CD4-positive, alpha-beta memory T cell (primary cell): ENCODE results near the gene MRGPRF. TPM values are rescaled to one million over a fixed set of nuclear protein-coding genes. Genes with fewer than 3 reads are reported as not detected.
A peak's percentile ranks its signal among the peaks of the same experiment; 100 is the strongest.

Experiments
- CTCF ChIA-PET: fragments of 350-600 bp; sonication (Branson Sonifier 250); formaldehyde crosslinking; loops from one replicate; lab custom pipeline; 2021; ENCODE audit warnings: inconsistent platforms; ENCODE audit not compliant: partially characterized antibody; lab: Charles Lee
- POLR2A ChIA-PET: fragments of 350-600 bp; sonication (Branson Sonifier 250); formaldehyde crosslinking; loops from one replicate; lab custom pipeline; 2021; ENCODE audit not compliant: partially characterized antibody; lab: Charles Lee
- DNase-seq, 5 donors: peaks; one replicate each; pipeline versions ENCODE4 v3.0.0 to v3.0.0-alpha.2; 2020 to 2022; ENCODE audit warnings: mixed read lengths in 1 of 5
- H3K27ac ChIP-seq: one replicate; pipeline ENCODE4 v1.7.0; 2013; ENCODE audit warnings: low read depth, low read length
- H3K27me3 ChIP-seq: 2 replicates; pipeline ENCODE4 v1.7.0; 2013; ENCODE audit warnings: mild to moderate bottlenecking, low read length, moderate library complexity; ENCODE audit not compliant: insufficient read depth
- H3K36me3 ChIP-seq: 2 replicates; pipeline ENCODE4 v1.7.0; 2013; ENCODE audit warnings: mild to moderate bottlenecking, low read length, moderate library complexity; ENCODE audit not compliant: insufficient read depth
- H3K4me1 ChIP-seq: 2 replicates; pipeline ENCODE4 v1.7.0; 2013; ENCODE audit warnings: mild to moderate bottlenecking, low read length, moderate library complexity; ENCODE audit not compliant: insufficient read depth
- H3K4me3 ChIP-seq, 2 donors: one replicate each; pipeline ENCODE4 v1.7.0; 2013; ENCODE audit warnings: low read length in 2 of 2, mild to moderate bottlenecking in 1 of 2
- H3K9me3 ChIP-seq, 2 donors: one replicate each; pipeline ENCODE4 v1.7.0; 2013; ENCODE audit warnings: low read length in 2 of 2, control low read depth in 1 of 2; ENCODE audit not compliant: control insufficient read depth in 1 of 2
- H3K27ac Mint-ChIP-seq, 7 donors: one replicate each; pipeline ENCODE4 v1.8.0; 2020 to 2021; ENCODE audit warnings: mixed read lengths in 7 of 7, mild to moderate bottlenecking in 6 of 7, inconsistent platforms in 3 of 7, moderate library complexity in 3 of 7
- H3K27me3 Mint-ChIP-seq, 2 donors: one replicate each; pipeline ENCODE4 v1.8.0; 2020 to 2021; ENCODE audit warnings: mixed read lengths in 2 of 2
- H3K36me3 Mint-ChIP-seq, 2 donors: one replicate each; pipeline ENCODE4 v1.8.0; 2020 to 2021; ENCODE audit warnings: mixed read lengths in 2 of 2, inconsistent platforms in 1 of 2, mild to moderate bottlenecking in 1 of 2
- H3K4me1 Mint-ChIP-seq, 4 donors: one replicate each; pipeline ENCODE4 v1.8.0; 2020 to 2021; ENCODE audit warnings: mixed read lengths in 4 of 4, mild to moderate bottlenecking in 1 of 4
- H3K4me3 Mint-ChIP-seq, 8 donors: one replicate each; pipeline ENCODE4 v1.8.0; 2020 to 2021; ENCODE audit warnings: mixed read lengths in 8 of 8, mild to moderate bottlenecking in 7 of 8, moderate library complexity in 6 of 8, inconsistent platforms in 3 of 8
- H3K9me3 Mint-ChIP-seq, 8 donors: one replicate each; pipeline ENCODE4 v1.8.0; 2020 to 2021; ENCODE audit warnings: mixed read lengths in 8 of 8, mild to moderate bottlenecking in 5 of 8, inconsistent platforms in 3 of 8, moderate library complexity in 1 of 8
- intact Hi-C: fragments of 100-400 bp; cut with micrococcal nuclease; formaldehyde crosslinking; loops from one replicate; pipeline ENCODE4 v1.15.1; 2023
- polyA plus RNA-seq, 2 donors: library from polyadenylated mRNA; unstranded; fragments of 300-500 nt; fragmentation: Illumina TruSeq; gene quantifications; one replicate each; pipeline ENCODE4 v1.2.3, GENCODE V29; 2021
- total RNA-seq, 2 experiments: library from RNA; stranded (reverse); gene quantifications; one replicate each; pipeline ENCODE4 v1.2.3, GENCODE V29; 2021

MRGPRF gene
- total and polyA plus RNA-seq, 4 experiments from 2014 or later, result not detected

DNA sequence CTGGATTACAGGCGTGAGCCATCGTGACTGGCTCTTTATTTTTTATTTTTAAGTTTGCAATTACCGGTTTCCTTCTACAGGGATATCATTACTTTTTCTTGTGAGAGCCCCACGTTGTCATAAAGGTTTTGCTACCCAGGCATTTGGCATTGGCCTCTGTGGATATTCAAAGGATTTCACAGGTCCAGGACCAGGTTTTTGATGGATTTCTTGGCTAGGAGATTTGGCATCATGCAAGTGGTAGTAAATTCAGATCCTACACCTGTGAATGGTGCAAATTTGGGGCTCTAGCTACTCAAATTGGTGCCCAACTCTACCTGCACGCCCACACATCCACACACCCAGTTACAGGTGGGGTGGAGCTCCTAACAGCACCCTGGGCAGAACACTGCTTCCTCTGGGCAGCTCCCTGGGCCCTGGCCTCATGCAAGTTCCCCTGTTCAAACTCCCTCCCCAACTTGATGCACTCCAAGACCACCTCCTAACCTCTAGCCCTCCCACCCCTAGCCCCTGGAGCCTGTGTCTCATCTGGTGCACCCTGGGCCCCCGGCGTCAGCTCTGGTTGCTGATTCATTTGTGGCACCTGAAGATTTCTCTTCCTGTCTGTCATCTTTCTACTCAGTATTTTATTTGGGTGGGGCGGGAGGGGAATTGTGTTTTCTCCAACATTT lies 23.0 kb downstream of the MRGPRF start:
- CTCF ChIA-PET, result no interaction called here
- Histone ChIP-seq H3K4me3 (no peak overlapping the region), H3K9me3 (no peaks in the 10 kb centered on the region), H3K27ac (no peak overlapping the region), H3K27me3 (no peaks in the 10 kb centered on the region), H3K36me3 (no peaks in the 10 kb centered on the region), H3K4me1 (no peaks in the 10 kb centered on the region)
- no peak for DNase-seq
- intact Hi-C loops, result no loop called here
- Mint-ChIP-seq H3K27me3 (peaks cover 14 to 27% of the 10 kb centered on the region in 2 donors), H3K9me3 (peaks cover 3 to 14% (median 10%) of the 10 kb centered on the region in 8 donors), H3K4me3 (no peak overlapping the region), H3K4me1 (peaks cover 2 to 9% (median 5%) of the 10 kb centered on the region in 4 donors), H3K27ac (peak overlapping the region in 1 of 7 donors; percentile 22), H3K36me3 (peaks cover 9 to 11% of the 10 kb centered on the region in 2 donors)
- POLR2A ChIA-PET, result no interaction called here

DNA sequence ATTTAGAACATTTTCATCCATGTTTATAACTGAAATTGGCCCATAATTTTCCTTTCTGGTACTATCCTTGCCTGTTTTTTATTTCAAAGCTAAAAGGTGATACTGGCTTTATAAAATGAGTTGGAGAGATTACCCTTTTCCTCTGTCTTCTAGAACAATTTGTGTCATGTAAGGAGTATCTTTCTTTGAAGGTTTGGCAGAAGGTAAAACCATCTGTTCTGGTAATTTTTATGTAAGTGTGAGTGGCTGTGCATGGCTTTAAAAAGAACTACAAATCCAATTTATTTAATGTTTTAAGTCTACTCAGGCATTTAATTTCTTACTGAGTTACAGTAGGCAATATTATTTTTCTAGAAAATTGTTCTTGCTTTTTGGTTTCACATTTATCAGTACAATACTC lies 24.6 kb downstream of the MRGPRF start:
- ChIA-PET POLR2A (no interaction called here), CTCF (no interaction called here)
- H3K9me3 ChIP-seq, result no peaks in the 10 kb centered on the region
- no peak overlapping the region for H3K4me3 ChIP-seq
- H3K27me3 ChIP-seq, result no peaks in the 10 kb centered on the region
- no peak for DNase-seq
- H3K36me3 Mint-ChIP-seq, result peaks cover 9 to 11% of the 10 kb centered on the region in 2 donors
- peaks cover 9 to 22% of the 10 kb centered on the region in 2 donors for H3K27me3 Mint-ChIP-seq
- peak overlapping the region in 3 of 7 donors; percentile 7 to 39 (median 30) for H3K27ac Mint-ChIP-seq
- H3K4me3 Mint-ChIP-seq, result peak overlapping the region in 1 of 8 donors; percentile 32
- intact Hi-C loops, result no loop called here
- no peaks in the 10 kb centered on the region for H3K36me3 ChIP-seq
- H3K27ac ChIP-seq, result no peak overlapping the region
- peaks cover 3 to 14% (median 10%) of the 10 kb centered on the region in 8 donors for H3K9me3 Mint-ChIP-seq
- H3K4me1 ChIP-seq, result no peaks in the 10 kb centered on the region
- H3K4me1 Mint-ChIP-seq, result peaks cover 0 to 9% (median 5%) of the 10 kb centered on the region in 4 donors

DNA sequence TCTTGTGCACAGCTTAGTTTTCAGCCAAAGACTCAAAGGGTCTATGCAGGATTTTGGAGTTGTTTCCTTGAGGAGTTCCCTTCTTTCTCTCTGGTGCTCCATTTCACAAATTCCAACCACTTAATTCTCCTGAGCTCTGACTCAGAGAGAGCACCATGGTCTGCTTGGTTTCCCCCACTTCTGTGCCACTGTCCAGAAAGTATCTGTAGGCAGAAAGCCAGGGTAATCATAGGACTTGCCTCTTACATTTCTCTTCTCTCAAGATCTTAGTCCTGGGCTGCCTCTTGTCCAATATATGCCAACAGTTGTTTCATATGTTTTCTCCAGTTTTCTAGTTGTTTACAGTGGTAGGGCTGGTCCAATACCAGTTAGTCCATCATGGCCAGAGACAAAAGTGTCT lies 25.8 kb downstream of the MRGPRF start:
- ChIA-PET POLR2A (no interaction called here), CTCF (no interaction called here)
- Mint-ChIP-seq H3K4me1 (peaks cover 0 to 9% (median 5%) of the 10 kb centered on the region in 4 donors), H3K27me3 (peaks cover 4 to 14% of the 10 kb centered on the region in 2 donors), H3K9me3 (peaks cover 3 to 22% (median 12%) of the 10 kb centered on the region in 8 donors), H3K4me3 (peak overlapping the region in 1 of 8 donors; percentile 51), H3K36me3 (peaks cover 9 to 15% of the 10 kb centered on the region in 2 donors), H3K27ac (peak overlapping the region in 1 of 7 donors; percentile 51)
- H3K36me3 ChIP-seq, result no peaks in the 10 kb centered on the region
- DNase-seq, result no peak
- H3K9me3 ChIP-seq, result no peaks in the 10 kb centered on the region
- intact Hi-C loops, result no loop called here
- no peaks in the 10 kb centered on the region for H3K4me1 ChIP-seq
- no peak overlapping the region for H3K4me3 ChIP-seq
- no peak overlapping the region for H3K27ac ChIP-seq
- H3K27me3 ChIP-seq, result no peaks in the 10 kb centered on the region

DNA sequence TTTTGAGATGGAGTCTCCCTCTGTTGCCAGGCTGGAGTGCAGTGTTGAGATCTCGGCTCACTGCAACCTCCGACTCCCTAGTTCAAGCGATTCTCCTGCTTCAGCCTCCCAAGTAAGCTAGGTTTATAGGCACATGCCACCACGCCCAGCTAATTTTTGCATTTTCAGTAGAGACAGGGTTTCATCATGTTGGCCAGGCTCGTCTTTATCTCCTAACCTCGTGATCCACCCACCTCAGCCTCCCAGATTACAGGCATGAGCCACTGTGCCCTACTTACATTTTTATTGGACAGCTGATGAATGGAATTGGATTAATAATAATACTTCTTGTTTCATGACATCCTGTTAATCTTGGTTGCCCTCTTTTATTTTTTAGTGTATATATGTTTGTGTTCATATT lies 29.2 kb downstream of the MRGPRF start:
- Mint-ChIP-seq H3K27ac (peak overlapping the region in 1 of 7 donors; percentile 36), H3K4me3 (no peak overlapping the region), H3K4me1 (peaks cover 0 to 8% (median 4%) of the 10 kb centered on the region in 4 donors), H3K9me3 (peaks cover 3 to 24% (median 14%) of the 10 kb centered on the region in 8 donors), H3K27me3 (peaks cover 3 to 8% of the 10 kb centered on the region in 2 donors), H3K36me3 (peaks cover 9 to 16% of the 10 kb centered on the region in 2 donors)
- DNase-seq, result no peak
- no peaks in the 10 kb centered on the region for H3K36me3 ChIP-seq
- ChIA-PET POLR2A (interaction anchor here (0.7 kb wide), 1 partner anchor 595 kb away, joined by 4 read pairs; no protein-coding TSS in a partner anchor), CTCF (no interaction called here)
- no peaks in the 10 kb centered on the region for H3K4me1 ChIP-seq
- H3K4me3 ChIP-seq, result no peak overlapping the region
- intact Hi-C loops, result no loop called here
- no peak overlapping the region for H3K27ac ChIP-seq
- H3K27me3 ChIP-seq, result no peaks in the 10 kb centered on the region
- no peaks in the 10 kb centered on the region for H3K9me3 ChIP-seq

DNA sequence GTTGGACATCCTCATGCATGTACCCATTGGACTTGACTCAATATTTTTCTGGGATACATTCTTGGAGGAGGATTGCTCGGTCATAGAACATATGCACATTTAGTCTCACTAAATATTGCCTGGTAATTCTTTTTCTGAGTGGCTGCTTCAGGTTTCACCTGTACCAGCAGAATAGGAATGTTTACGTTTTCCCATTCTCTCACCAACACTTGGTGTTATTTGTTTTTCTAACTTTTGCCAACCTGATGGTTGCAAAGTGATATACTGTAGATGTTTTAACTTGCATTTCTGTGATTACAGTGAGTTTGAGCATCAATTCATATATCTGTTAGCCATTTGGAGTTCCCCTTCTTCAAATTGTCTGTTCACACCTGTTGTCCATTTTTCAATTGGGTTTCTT lies 30.9 kb downstream of the MRGPRF start:
- ChIA-PET POLR2A (no interaction called here), CTCF (no interaction called here)
- Histone ChIP-seq H3K27me3 (no peaks in the 10 kb centered on the region), H3K27ac (no peak overlapping the region), H3K36me3 (no peaks in the 10 kb centered on the region), H3K9me3 (no peaks in the 10 kb centered on the region), H3K4me1 (no peaks in the 10 kb centered on the region), H3K4me3 (no peak overlapping the region)
- no peak for DNase-seq
- H3K4me3 Mint-ChIP-seq, result no peak overlapping the region
- no peaks in the 10 kb centered on the region for H3K4me1 Mint-ChIP-seq
- H3K9me3 Mint-ChIP-seq, result peaks cover 1 to 20% (median 11%) of the 10 kb centered on the region in 8 donors
- peaks cover 7 to 14% of the 10 kb centered on the region in 2 donors for H3K36me3 Mint-ChIP-seq
- H3K27ac Mint-ChIP-seq, result no peak overlapping the region
- H3K27me3 Mint-ChIP-seq, result peaks cover 2 to 5% of the 10 kb centered on the region in 2 donors
- intact Hi-C loops, result no loop called here

DNA sequence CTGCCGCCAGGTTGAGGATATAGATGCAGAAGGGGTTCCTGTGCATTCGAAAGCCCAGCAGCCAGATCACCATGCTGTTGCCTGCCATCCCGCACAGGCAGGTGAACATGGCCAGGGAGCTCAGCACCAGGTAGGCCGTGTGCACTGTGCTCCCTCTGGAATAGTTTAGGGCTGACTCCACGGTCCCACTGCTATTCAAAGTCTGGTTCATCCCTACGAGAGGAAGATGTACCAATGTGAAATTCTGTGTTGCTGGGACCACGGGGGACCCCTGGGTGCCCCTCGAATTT lies 32.3 kb downstream of the MRGPRF start, which contains the start of gene MRGPRD:
TSS of gene MRGPRD (minus strand) at position 211 of the 290 bp plus-strand sequence. CDS start at position 211, 0 bp downstream.
- CTCF ChIA-PET, result no interaction called here
- H3K36me3 Mint-ChIP-seq, result peaks cover 1 to 4% of the 10 kb centered on the region in 2 donors
- no peak within 1 kb of the TSS for H3K27ac ChIP-seq
- H3K27ac Mint-ChIP-seq, result peak within 1 kb of the TSS in 2 of 7 donors; percentile 12 to 16
- peaks cover 0 to 2% of the 10 kb centered on the region in 2 donors for H3K27me3 Mint-ChIP-seq
- intact Hi-C loops, result no loop called here
- no peaks in the 10 kb centered on the region for H3K4me1 ChIP-seq
- no peak within 1 kb of the TSS for H3K4me3 Mint-ChIP-seq
- POLR2A ChIA-PET, result interaction anchor here (1.8 kb wide), 1 partner anchor 14 kb away, joined by 7 read pairs; no protein-coding TSS in a partner anchor
- no peaks in the 10 kb centered on the region for H3K36me3 ChIP-seq
- DNase-seq, result no peak
- no peaks in the 10 kb centered on the region for H3K4me1 Mint-ChIP-seq
- H3K9me3 ChIP-seq, result no peaks in the 10 kb centered on the region
- no peak within 1 kb of the TSS for H3K4me3 ChIP-seq
- H3K9me3 Mint-ChIP-seq, result peaks cover 0 to 10% (median 2%) of the 10 kb centered on the region in 8 donors
- no peaks in the 10 kb centered on the region for H3K27me3 ChIP-seq

DNA sequence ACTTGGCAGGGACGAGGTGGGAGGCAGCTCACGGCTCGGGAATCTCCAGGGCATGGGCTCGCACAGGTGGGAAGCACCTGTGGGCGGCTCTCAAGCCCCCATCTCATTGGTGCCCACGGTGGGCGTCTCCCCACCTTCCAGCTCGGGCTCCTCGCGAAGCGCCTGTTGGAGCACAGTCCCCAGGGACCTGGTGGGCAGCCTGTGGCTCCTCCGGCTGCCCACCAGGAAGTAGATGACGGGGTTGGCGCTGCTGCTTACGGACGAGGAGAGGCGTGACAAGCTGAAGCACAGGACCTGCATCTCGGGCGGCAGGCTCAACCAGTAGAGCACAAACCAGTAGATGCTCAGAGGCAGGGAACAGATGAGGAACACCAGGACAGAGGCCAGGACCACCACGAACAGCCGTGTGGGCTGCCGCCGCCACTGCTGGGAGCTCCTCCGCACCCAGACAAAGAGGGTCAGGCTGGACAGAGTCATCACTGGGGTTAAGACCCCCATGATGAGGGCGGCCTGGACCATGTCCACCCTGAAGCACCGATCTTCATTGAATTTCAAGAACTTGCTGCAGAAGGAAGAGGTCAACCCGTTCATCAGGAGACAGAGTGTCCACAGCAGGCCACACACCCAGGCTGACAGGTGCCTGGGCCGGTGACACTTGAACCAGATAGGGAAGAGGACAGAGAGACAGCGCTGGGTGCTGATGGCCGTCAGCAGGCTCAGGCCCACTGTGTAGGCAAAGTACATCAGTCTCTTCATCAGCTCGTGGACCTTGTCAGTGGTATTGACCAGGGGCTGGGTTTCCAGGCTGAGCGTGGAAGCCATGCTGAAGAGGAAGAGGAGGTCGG lies 32.9 kb downstream of the MRGPRF start:
- peaks cover 0 to 4% of the 10 kb centered on the region in 2 donors for H3K36me3 Mint-ChIP-seq
- Histone ChIP-seq H3K4me3 (no peak overlapping the region), H3K4me1 (no peaks in the 10 kb centered on the region), H3K27ac (no peak overlapping the region), H3K27me3 (no peaks in the 10 kb centered on the region), H3K9me3 (no peaks in the 10 kb centered on the region), H3K36me3 (no peaks in the 10 kb centered on the region)
- H3K4me3 Mint-ChIP-seq, result no peak overlapping the region
- no peak for DNase-seq
- H3K27me3 Mint-ChIP-seq, result peaks cover 0 to 2% of the 10 kb centered on the region in 2 donors
- H3K27ac Mint-ChIP-seq, result peak overlapping the region in 1 of 7 donors; percentile 12
- H3K4me1 Mint-ChIP-seq, result no peaks in the 10 kb centered on the region
- ChIA-PET CTCF (no interaction called here), POLR2A (interaction anchor here (1.8 kb wide), 1 partner anchor 14 kb away, joined by 7 read pairs; no protein-coding TSS in a partner anchor)
- H3K9me3 Mint-ChIP-seq, result peaks cover 0 to 10% (median 2%) of the 10 kb centered on the region in 8 donors
- intact Hi-C loops, result no loop called here
